ENCODE data around the gene EXOC4. TPM values are rescaled to one million over a fixed set of nuclear protein-coding genes. Genes with fewer than 3 reads are reported as not detected.

EXOC4 gene
- total RNA-seq, 1 experiment from 2014 or later = 75.8 TPM

DNA sequence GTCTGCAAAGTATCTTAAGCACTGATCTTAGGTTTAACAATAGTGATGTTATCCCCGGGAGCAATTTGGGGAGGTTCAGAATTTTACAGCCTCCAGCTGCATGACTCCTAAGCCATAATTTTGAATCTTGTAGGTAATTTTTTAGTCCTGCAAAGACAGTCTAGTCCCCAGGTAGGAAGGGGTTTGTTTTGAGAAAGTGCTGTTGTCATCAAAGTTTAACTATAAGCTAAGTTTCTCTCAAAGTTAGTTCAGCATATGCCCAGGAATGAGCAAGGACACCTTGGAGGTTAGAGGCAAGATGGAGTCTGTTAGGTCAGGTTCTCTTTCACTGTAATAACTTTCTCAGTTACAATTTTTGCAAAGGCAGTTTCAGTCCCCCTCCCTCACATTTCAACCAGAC, 795.3 kb downstream of the EXOC4 start:
- peaks cover 26 to 28% of the 10 kb centered on the region in 2 experiments for H3K4me1 Mint-ChIP-seq
- Histone ChIP-seq H4K91ac (ENCODE audit: insufficient read length, low read depth, low read length) (no peak overlapping the region), H3K23me2 (ENCODE audit: insufficient read length, low read depth, low read length, poor library complexity, severe bottlenecking) (no peaks in the 10 kb centered on the region), H3K9me3 (ENCODE audit: control insufficient read depth, low read depth, low read length) (no peaks in the 10 kb centered on the region), H3K27me3 (ENCODE audit: insufficient read depth, low read length) (no peaks in the 10 kb centered on the region), H2AFZ (ENCODE audit: low read length) (no peak overlapping the region), H4K5ac (ENCODE audit: insufficient read length, low read depth, low read length) (no peak overlapping the region), H3T11ph (ENCODE audit: low read length) (no peak overlapping the region), H3K56ac (ENCODE audit: insufficient read length, low read depth, low read length) (no peak overlapping the region), H3K4me2 (ENCODE audit: insufficient read depth, insufficient read length, low read length) (no peak overlapping the region), H3K79me1 (ENCODE audit: insufficient read depth, low read depth, low read length, poor library complexity, severe bottlenecking) (no peaks in the 10 kb centered on the region), H4K20me1 (ENCODE audit: control insufficient read depth, insufficient read depth, insufficient read length) (no peaks in the 10 kb centered on the region), H3K14ac (ENCODE audit: insufficient read depth, low read length) (no peak overlapping the region), H2BK15ac (ENCODE audit: low read depth, low read length) (no peak overlapping the region), H2BK120ac (ENCODE audit: low read depth, low read length, poor library complexity, severe bottlenecking) (no peak overlapping the region), H3K79me2 (ENCODE audit: insufficient read depth, low read length) (no peaks in the 10 kb centered on the region), H2BK20ac (ENCODE audit: low read depth, low read length, poor library complexity, severe bottlenecking) (no peak overlapping the region), H3K18ac (ENCODE audit: insufficient read length, low read depth, low read length) (no peak overlapping the region), H2BK5ac (ENCODE audit: insufficient read length, low read length) (no peak overlapping the region), H4K8ac (replicated peaks; ENCODE audit: insufficient read length, low read depth, low read length) (no peak overlapping the region), H2BK12ac (ENCODE audit: insufficient read length, low read depth, low read length) (no peak overlapping the region), H3K27ac (ENCODE audit: insufficient read length, low read depth, low read length) (no peak overlapping the region), H3K4me1 (ENCODE audit: insufficient read depth, low read length) (no peaks in the 10 kb centered on the region; the same call in 1 of the 2 replicates), H3K9ac (ENCODE audit: extremely low read depth, insufficient read length, low read length) (no peak overlapping the region), H3K4ac (ENCODE audit: low read depth, low read length) (no peak overlapping the region), H3K23ac (ENCODE audit: insufficient read length, low read depth, low read length) (no peak overlapping the region), H2AK5ac (ENCODE audit: insufficient read length, low read length) (no peak overlapping the region)
- H3K4me3 Mint-ChIP-seq = no peak overlapping the region
- H3K9me3 Mint-ChIP-seq = peaks cover 12 to 15% of the 10 kb centered on the region in 2 experiments
- WGBS (ENCODE audit: extremely low coverage, insufficient read length, low lambda C conversion rate) = no CpG with 5 or more reads among the region's 1 CpG
- no peak for DNase-seq
- peaks cover 6 to 21% (median 13%) of the 10 kb centered on the region in 3 experiments for H3K36me3 Mint-ChIP-seq (ENCODE audit: insufficient read depth in 1 of 3, low read depth in 3 of 3)
- no peak for TF ChIP-seq CTCF (conservative IDR thresholded peaks at IDR 0.05)
- H3K27me3 Mint-ChIP-seq (ENCODE audit: low read depth) = no peaks in the 10 kb centered on the region
- no peak overlapping the region for H3K27ac Mint-ChIP-seq
